ENCODE results near the gene SNAP23. TPM values are rescaled to one million over a fixed set of nuclear protein-coding genes. Genes with fewer than 3 reads are reported as not detected.

Gene SNAP23
- total RNA-seq, 1 experiment from 2014 or later = 63.2 TPM

- WGBS (ENCODE audit: extremely low coverage, insufficient read length, low lambda C conversion rate) = no CpG with 5 or more reads among the region's 4 CpGs
- H3K4me1 Mint-ChIP-seq = peaks cover 16 to 27% of the 10 kb centered on the region in 2 experiments
These were observed 7.0 kb downstream of the SNAP23 start for GRCh38 chr15:42502477-42502876.

More at GRCh38 chr15:42502477-42502876, 7.0 kb downstream of the SNAP23 start:
- Histone ChIP-seq H2BK120ac (ENCODE audit: low read depth, low read length, poor library complexity, severe bottlenecking) (no peak overlapping the region), H2BK20ac (ENCODE audit: low read depth, low read length, poor library complexity, severe bottlenecking) (no peak overlapping the region), H3K27ac (ENCODE audit: insufficient read length, low read depth, low read length) (no peak overlapping the region), H2AK5ac (ENCODE audit: insufficient read length, low read length) (no peak overlapping the region), H3K23me2 (ENCODE audit: insufficient read length, low read depth, low read length, poor library complexity, severe bottlenecking) (no peaks in the 10 kb centered on the region), H3K23ac (ENCODE audit: insufficient read length, low read depth, low read length) (no peak overlapping the region), H3K4me1 (ENCODE audit: insufficient read depth, low read length) (peaks cover 4% of the 10 kb centered on the region; the same call in 1 of the 2 replicates), H2BK12ac (ENCODE audit: insufficient read length, low read depth, low read length) (no peak overlapping the region), H3K9ac (ENCODE audit: extremely low read depth, insufficient read length, low read length) (no peak overlapping the region), H3K56ac (ENCODE audit: insufficient read length, low read depth, low read length) (no peak overlapping the region), H3K4me2 (ENCODE audit: insufficient read depth, insufficient read length, low read length) (no peak overlapping the region), H3K79me2 (ENCODE audit: insufficient read depth, low read length) (peaks cover 2% of the 10 kb centered on the region; the same call in 1 of the 2 replicates), H3K27me3 (ENCODE audit: insufficient read depth, low read length) (no peaks in the 10 kb centered on the region), H2AFZ (ENCODE audit: low read length) (no peak overlapping the region), H3T11ph (ENCODE audit: low read length) (no peak overlapping the region), H4K20me1 (ENCODE audit: control insufficient read depth, insufficient read depth, insufficient read length) (no peaks in the 10 kb centered on the region), H3K79me1 (ENCODE audit: insufficient read depth, low read depth, low read length, poor library complexity, severe bottlenecking) (peaks cover 10% of the 10 kb centered on the region), H3K9me3 (ENCODE audit: control insufficient read depth, low read depth, low read length) (no peaks in the 10 kb centered on the region), H3K4ac (ENCODE audit: low read depth, low read length) (no peak overlapping the region), H4K8ac (replicated peaks; ENCODE audit: insufficient read length, low read depth, low read length) (no peak overlapping the region), H4K5ac (ENCODE audit: insufficient read length, low read depth, low read length) (no peak overlapping the region), H3K18ac (ENCODE audit: insufficient read length, low read depth, low read length) (no peak overlapping the region), H2BK5ac (ENCODE audit: insufficient read length, low read length) (no peak overlapping the region), H3K14ac (ENCODE audit: insufficient read depth, low read length) (no peak overlapping the region), H4K91ac (ENCODE audit: insufficient read length, low read depth, low read length) (no peak overlapping the region), H2BK15ac (ENCODE audit: low read depth, low read length) (no peak overlapping the region)
- no peaks in the 10 kb centered on the region for H3K27me3 Mint-ChIP-seq (ENCODE audit: low read depth)
- no peak for TF ChIP-seq CTCF (conservative IDR thresholded peaks at IDR 0.05)
- no peak overlapping the region for H3K4me3 Mint-ChIP-seq
- H3K36me3 Mint-ChIP-seq (ENCODE audit: insufficient read depth in 1 of 3, low read depth in 3 of 3) = peaks cover 0 to 7% (median 6%) of the 10 kb centered on the region in 3 experiments; a peak in 4 of 7 replicates
- H3K27ac Mint-ChIP-seq = no peak overlapping the region
- no peaks in the 10 kb centered on the region for H3K9me3 Mint-ChIP-seq
- DNase-seq = no peak
